Measurements from ENCODE around the gene ABCC4.

The ABCC4 gene

DNA sequence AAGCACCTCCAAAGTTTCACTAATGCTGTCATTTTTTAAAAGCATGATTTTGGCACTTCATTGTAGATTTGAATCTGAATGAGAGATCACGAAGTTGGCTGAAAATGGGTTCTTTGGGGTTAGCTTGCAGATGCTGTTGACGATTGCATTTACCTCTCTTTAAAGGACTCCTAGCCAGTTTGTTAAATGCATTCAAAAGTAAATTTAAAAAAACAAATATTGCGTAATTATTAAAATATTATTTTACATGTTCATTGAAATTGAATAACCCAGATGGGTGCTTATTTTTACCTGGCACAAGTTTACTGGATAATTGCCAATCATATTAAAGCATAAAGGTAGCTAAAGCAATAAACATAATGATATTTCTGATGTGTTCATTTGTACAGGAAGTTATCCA lies 172.2 kb downstream of the ABCC4 start (continued):
- no peak for TF ChIP-seq ZNF280D (tag by site-specific recombination; IDR thresholded peaks at IDR 0.05)
- no peak for TF ChIP-seq SP3 (tag by site-specific recombination; IDR thresholded peaks at IDR 0.05)
- TF ChIP-seq ZNF266 (tag by site-specific recombination; IDR thresholded peaks at IDR 0.05; ENCODE audit: low read depth), result no peak
- TF ChIP-seq, protein P1, sequence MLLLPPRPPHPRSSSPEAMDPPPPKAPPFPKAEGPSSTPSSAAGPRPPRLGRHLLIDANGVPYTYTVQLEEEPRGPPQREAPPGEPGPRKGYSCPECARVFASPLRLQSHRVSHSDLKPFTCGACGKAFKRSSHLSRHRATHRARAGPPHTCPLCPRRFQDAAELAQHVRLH (tag by site-specific recombination; IDR thresholded peaks at IDR 0.05), result no peak
- no peak for TF ChIP-seq EGR2 (tag by site-specific recombination; IDR thresholded peaks at IDR 0.05; ENCODE audit: low read depth)

DNA sequence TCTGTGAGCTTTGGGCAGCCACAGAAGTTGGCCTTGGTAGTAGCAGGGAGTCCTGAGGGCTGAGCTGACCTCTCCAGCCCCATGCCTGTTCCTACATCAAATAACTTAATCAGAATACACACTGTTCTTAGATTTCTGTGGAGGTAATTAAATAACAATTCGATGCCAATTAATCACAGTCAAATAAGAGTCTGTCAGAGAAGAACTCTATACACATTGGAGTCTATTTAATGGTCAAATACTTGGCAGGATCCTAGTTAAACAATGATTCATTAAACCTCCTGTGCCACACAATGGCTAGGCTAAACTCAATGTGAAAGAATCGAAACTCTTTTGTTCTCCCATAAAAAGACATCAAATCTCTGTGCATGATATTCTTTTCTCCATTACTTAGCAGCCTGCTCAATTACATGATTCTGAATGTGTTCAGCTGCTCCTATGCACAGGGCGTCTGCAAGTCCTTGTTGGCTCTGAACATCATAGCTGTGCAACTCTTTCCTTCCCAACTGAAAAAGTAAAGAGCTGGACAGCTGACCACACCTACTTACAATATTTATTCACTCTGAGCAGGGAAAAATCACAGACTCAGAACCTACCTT lies 173.1 kb downstream of the ABCC4 start:
- Histone ChIP-seq H3K27ac (ENCODE audit: extremely low read depth, low read depth, low read length) (no peak overlapping the region), H3K9me3 (ENCODE audit: control insufficient read depth, insufficient read depth, low read depth, low read length) (no peaks in the 10 kb centered on the region), H3K4me3 (ENCODE audit: low read depth, low read length) (no peak overlapping the region), H3K4me1 (ENCODE audit: control insufficient read depth, insufficient read depth, low read length) (no peaks in the 10 kb centered on the region), H3K36me3 (ENCODE audit: control insufficient read depth in 2 of 2, insufficient read depth in 1 of 2, low read length in 2 of 2) (no peaks in the 10 kb centered on the region)
- POLR2A ChIA-PET, result no interaction called here
- CTCF ChIA-PET, result no interaction called here
- TF ChIP-seq SCRT2 (tag by site-specific recombination; IDR thresholded peaks at IDR 0.05), result no peak
- TF ChIP-seq ZNF311 (tag by site-specific recombination; IDR thresholded peaks at IDR 0.05; ENCODE audit: borderline replicate concordance), result no peak
- TF ChIP-seq ZNF658 (tag by site-specific recombination; IDR thresholded peaks at IDR 0.05), result no peak
- TF ChIP-seq ZBTB7A (tag by site-specific recombination; IDR thresholded peaks at IDR 0.05; ENCODE audit: low read depth), result no peak
- TF ChIP-seq SCRT1 (tag by site-specific recombination; IDR thresholded peaks at IDR 0.05; ENCODE audit: borderline replicate concordance), result no peak
- TF ChIP-seq ZNF16 (tag by site-specific recombination; IDR thresholded peaks at IDR 0.05; ENCODE audit: low read depth), result no peak
- TF ChIP-seq ZBTB6 (tag by site-specific recombination; IDR thresholded peaks at IDR 0.05), result no peak
- TF ChIP-seq ZNF274 (IDR thresholded peaks at IDR 0.05; ENCODE audit: low read length), result no peak
- no peak for TF ChIP-seq ZNF274 (tag by site-specific recombination; IDR thresholded peaks at IDR 0.05; ENCODE audit: borderline replicate concordance)
- TF ChIP-seq, protein P2, sequence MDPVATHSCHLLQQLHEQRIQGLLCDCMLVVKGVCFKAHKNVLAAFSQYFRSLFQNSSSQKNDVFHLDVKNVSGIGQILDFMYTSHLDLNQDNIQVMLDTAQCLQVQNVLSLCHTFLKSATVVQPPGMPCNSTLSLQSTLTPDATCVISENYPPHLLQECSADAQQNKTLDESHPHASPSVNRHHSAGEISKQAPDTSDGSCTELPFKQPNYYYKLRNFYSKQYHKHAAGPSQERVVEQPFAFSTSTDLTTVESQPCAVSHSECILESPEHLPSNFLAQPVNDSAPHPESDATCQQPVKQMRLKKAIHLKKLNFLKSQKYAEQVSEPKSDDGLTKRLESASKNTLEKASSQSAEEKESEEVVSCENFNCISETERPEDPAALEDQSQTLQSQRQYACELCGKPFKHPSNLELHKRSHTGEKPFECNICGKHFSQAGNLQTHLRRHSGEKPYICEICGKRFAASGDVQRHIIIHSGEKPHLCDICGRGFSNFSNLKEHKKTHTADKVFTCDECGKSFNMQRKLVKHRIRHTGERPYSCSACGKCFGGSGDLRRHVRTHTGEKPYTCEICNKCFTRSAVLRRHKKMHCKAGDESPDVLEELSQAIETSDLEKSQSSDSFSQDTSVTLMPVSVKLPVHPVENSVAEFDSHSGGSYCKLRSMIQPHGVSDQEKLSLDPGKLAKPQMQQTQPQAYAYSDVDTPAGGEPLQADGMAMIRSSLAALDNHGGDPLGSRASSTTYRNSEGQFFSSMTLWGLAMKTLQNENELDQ (tag by site-specific recombination; IDR thresholded peaks at IDR 0.05; ENCODE audit: low read depth), result no peak
- TF ChIP-seq, protein P3, sequence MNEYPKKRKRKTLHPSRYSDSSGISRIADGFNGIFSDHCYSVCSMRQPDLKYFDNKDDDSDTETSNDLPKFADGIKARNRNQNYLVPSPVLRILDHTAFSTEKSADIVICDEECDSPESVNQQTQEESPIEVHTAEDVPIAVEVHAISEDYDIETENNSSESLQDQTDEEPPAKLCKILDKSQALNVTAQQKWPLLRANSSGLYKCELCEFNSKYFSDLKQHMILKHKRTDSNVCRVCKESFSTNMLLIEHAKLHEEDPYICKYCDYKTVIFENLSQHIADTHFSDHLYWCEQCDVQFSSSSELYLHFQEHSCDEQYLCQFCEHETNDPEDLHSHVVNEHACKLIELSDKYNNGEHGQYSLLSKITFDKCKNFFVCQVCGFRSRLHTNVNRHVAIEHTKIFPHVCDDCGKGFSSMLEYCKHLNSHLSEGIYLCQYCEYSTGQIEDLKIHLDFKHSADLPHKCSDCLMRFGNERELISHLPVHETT (tag by site-specific recombination; IDR thresholded peaks at IDR 0.05), result no peak
- TF ChIP-seq ZNF791 (tag by site-specific recombination; IDR thresholded peaks at IDR 0.05), result no peak
